Caco-2 (cell line): ENCODE measurements around the gene GPX4. TPM values are rescaled to one million over a fixed set of nuclear protein-coding genes. Genes with fewer than 3 reads are reported as not detected.
A peak's percentile ranks its signal among the peaks of the same experiment; 100 is the strongest.

ENCODE experiments used
- BruUV-seq: library from RNA; stranded (reverse); fragments of 400-500 nt; replicated peaks from 2 replicates; lab custom pipeline; 2021; lab: Mats Ljungman, UMichigan
- CTCF ChIA-PET: fragments of 300-600 bp; sonication (Branson Sonifier 250); formaldehyde crosslinking; loops from one replicate; lab custom pipeline; 2022; ENCODE audit warnings: antibody characterized with exemption; lab: Charles Lee
- POLR2A ChIA-PET: fragments of 300-600 bp; sonication (Branson Sonifier 250); formaldehyde crosslinking; loops from one replicate; lab custom pipeline; 2022; ENCODE audit warnings: antibody characterized with exemption; lab: Charles Lee
- DNase-seq, 2 experiments: peaks; one replicate each; pipeline versions ENCODE4 v3.0.0 to v3.0.0-alpha.2; 2020 to 2022
- H3K27me3 ChIP-seq: replicated peaks from 2 replicates; pipeline ENCODE4 v1.6.0; 2011; ENCODE audit warnings: low read length; ENCODE audit not compliant: control insufficient read depth, insufficient read depth
- H3K36me3 ChIP-seq: 2 replicates; pipeline ENCODE4 v1.5.1; 2011; ENCODE audit warnings: low read length; ENCODE audit not compliant: control insufficient read depth, insufficient read depth
- H3K4me1 ChIP-seq: fragments of 250-450 bp; sonication (Bioruptor Pico); 2 replicates; pipeline ENCODE4 v1.5.1; 2020; ENCODE audit warnings: mild to moderate bottlenecking
- H3K4me3 ChIP-seq: 2 replicates; pipeline ENCODE4 v1.5.1; 2011; ENCODE audit warnings: low read depth, mild to moderate bottlenecking, control low read depth, low read length
- H3K9me3 ChIP-seq: fragments of 250-450 bp; sonication (Bioruptor Pico); 2 replicates; pipeline ENCODE4 v1.5.1; 2020; ENCODE audit warnings: mild to moderate bottlenecking, moderate library complexity
- H3K27ac Mint-ChIP-seq: one replicate; pipeline ENCODE4 v1.8.0; 2022; ENCODE audit warnings: mixed read lengths; ENCODE audit not compliant: unreplicated experiment
- H3K27me3 Mint-ChIP-seq: one replicate; pipeline ENCODE4 v1.8.0; 2022; ENCODE audit warnings: mixed read lengths; ENCODE audit not compliant: insufficient read depth, unreplicated experiment
- H3K36me3 Mint-ChIP-seq: one replicate; pipeline ENCODE4 v1.8.0; 2022; ENCODE audit warnings: mild to moderate bottlenecking, mixed read lengths; ENCODE audit not compliant: insufficient read depth, unreplicated experiment
- H3K4me1 Mint-ChIP-seq: one replicate; pipeline ENCODE4 v1.8.0; 2022; ENCODE audit warnings: low read depth, mixed read lengths; ENCODE audit not compliant: unreplicated experiment
- H3K4me3 Mint-ChIP-seq: one replicate; pipeline ENCODE4 v1.8.0; 2022; ENCODE audit warnings: mild to moderate bottlenecking, moderate library complexity, mixed read lengths; ENCODE audit not compliant: unreplicated experiment
- H3K9me3 Mint-ChIP-seq: one replicate; pipeline ENCODE4 v1.8.0; 2022; ENCODE audit warnings: mixed read lengths; ENCODE audit not compliant: unreplicated experiment
- intact Hi-C: fragments of 100-400 bp; cut with micrococcal nuclease; formaldehyde crosslinking; loops from one replicate; pipeline ENCODE4 v1.10.0; 2022; ENCODE audit not compliant: unreplicated experiment
- total RNA-seq: library from RNA; stranded (reverse); gene quantifications from 2 replicates; pipeline ENCODE4 v1.2.3, GENCODE V29; 2022
- TF ChIP-seq, protein P1 (sequence below), 2 experiments: fragments of 200-600 bp in 1 of 2; IDR thresholded peaks; 1 replicate in 1 of 2; 2 replicates in 1 of 2; pipeline versions ENCODE4 v1.5.1 to v1.8.0; 2011 to 2022; ENCODE audit warnings: antibody characterized with exemption in 1 of 2, control low read depth in 1 of 2, inconsistent platforms in 1 of 2, low read depth in 1 of 2, low read length in 1 of 2, mild to moderate bottlenecking in 1 of 2, moderate library complexity in 1 of 2; ENCODE audit not compliant: insufficient read depth in 1 of 2, severe bottlenecking in 1 of 2, unreplicated experiment in 1 of 2

The GPX4 gene
- total RNA-seq, 1 experiment from 2014 or later, result 500 TPM

DNA sequence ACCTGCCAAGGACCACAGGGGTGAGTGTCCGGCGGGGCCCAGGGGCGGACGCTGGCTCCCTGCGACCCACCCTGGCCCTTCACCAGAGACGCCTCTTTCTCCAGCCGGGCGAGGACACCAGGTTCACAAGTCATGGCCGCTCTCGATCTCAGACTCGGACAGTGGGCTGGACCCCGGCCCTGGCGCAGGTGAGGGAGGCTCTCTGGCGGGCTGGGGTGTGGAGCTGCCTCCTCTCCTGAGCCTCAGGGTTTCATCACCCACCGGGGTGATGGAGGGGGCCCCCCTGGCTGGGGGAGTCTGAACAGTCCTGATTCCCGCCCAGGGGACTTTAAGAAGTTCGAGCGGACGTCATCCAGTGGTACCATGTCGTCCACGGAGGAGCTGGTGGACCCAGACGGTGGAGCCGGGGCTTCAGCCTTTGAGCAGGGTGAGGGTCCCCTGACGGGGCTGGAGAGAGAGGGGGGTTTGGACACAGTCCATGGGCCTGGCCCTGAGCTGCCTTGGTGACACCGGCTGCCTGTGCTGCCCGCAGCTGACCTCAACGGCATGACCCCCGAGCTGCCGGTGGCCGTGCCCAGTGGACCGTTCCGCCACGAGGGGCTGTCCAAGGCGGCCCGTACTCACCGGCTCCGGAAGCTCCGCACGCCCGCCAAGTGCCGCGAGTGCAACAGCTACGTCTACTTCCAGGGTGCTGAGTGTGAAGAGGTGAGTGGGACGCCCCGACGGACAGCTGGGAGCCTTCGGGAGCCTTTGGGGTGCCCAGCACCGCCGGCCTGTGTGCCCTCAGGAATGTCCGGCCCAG, 23.2 kb upstream of the GPX4 start:
- BruUV-seq, result no TSS peak
- Mint-ChIP-seq H3K27ac (no peak overlapping the region), H3K9me3 (no peaks in the 10 kb centered on the region), H3K27me3 (no peaks in the 10 kb centered on the region), H3K4me1 (peaks cover 5% of the 10 kb centered on the region), H3K4me3 (no peak overlapping the region), H3K36me3 (peaks cover 71% of the 10 kb centered on the region)
- no peaks in the 10 kb centered on the region for H3K36me3 ChIP-seq
- intact Hi-C loops, result no loop called here
- H3K27me3 ChIP-seq, result no peaks in the 10 kb centered on the region
- DNase-seq, result no peak
- 0 out of 2 replicates have a peak, but pooled peaks cover 4% of the 10 kb centered on the region for H3K4me1 ChIP-seq
- POLR2A ChIA-PET, result no interaction called here
- no peaks in the 10 kb centered on the region for H3K9me3 ChIP-seq
- CTCF ChIA-PET, result no interaction called here
- no peak overlapping the region for H3K4me3 ChIP-seq
- TF ChIP-seq, protein P1, sequence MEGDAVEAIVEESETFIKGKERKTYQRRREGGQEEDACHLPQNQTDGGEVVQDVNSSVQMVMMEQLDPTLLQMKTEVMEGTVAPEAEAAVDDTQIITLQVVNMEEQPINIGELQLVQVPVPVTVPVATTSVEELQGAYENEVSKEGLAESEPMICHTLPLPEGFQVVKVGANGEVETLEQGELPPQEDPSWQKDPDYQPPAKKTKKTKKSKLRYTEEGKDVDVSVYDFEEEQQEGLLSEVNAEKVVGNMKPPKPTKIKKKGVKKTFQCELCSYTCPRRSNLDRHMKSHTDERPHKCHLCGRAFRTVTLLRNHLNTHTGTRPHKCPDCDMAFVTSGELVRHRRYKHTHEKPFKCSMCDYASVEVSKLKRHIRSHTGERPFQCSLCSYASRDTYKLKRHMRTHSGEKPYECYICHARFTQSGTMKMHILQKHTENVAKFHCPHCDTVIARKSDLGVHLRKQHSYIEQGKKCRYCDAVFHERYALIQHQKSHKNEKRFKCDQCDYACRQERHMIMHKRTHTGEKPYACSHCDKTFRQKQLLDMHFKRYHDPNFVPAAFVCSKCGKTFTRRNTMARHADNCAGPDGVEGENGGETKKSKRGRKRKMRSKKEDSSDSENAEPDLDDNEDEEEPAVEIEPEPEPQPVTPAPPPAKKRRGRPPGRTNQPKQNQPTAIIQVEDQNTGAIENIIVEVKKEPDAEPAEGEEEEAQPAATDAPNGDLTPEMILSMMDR (IDR thresholded peaks at IDR 0.05; ENCODE audit: insufficient read depth in 1 of 2, low read depth in 1 of 2, low read length in 1 of 2, severe bottlenecking in 1 of 2, unreplicated experiment in 1 of 2), result no peak

DNA sequence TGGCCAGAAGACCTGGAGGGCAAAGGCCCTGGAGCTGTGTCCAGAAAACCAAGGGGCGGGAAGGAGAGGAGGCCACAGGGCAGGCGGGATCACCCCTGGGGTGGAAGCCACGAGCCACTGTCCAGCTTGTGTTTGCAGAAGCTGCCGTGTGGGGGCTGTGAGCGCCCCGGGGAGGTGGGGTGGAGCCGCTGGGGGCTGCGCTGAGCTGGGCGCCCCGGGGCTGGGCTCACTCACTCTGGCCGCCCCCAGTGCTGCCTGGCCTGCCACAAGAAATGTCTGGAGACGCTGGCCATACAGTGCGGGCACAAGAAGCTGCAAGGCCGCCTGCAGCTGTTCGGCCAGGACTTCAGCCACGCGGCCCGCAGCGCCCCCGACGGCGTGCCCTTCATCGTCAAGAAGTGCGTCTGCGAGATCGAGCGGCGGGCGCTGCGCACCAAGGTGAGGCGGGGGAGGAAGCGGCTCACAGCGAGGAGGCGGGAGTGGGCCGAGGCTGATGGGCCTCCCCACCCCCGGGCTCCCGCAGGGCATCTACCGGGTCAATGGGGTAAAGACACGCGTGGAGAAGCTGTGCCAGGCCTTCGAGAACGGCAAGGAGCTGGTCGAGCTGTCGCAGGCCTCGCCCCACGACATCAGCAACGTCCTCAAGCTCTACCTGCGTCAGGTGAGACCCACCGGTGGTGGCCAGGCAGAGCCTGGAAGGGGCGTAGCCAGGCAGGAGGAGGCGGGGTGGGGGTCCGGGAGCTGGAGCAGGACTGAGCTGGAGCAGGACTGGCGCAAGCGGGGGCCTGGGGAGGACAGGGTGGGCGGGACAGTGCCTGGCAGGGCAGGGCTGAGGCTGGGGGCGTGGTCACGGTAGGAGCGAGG, 22.3 kb upstream of the GPX4 start:
- H3K4me3 ChIP-seq, result no peak overlapping the region
- Mint-ChIP-seq H3K9me3 (no peaks in the 10 kb centered on the region), H3K4me3 (no peak overlapping the region), H3K4me1 (no peaks in the 10 kb centered on the region), H3K27ac (no peak overlapping the region), H3K27me3 (no peaks in the 10 kb centered on the region), H3K36me3 (peaks cover 76% of the 10 kb centered on the region)
- H3K9me3 ChIP-seq, result no peaks in the 10 kb centered on the region
- no peak for DNase-seq
- H3K4me1 ChIP-seq, result no peaks in the 10 kb centered on the region
- ChIA-PET POLR2A (no interaction called here), CTCF (no interaction called here)
- no peaks in the 10 kb centered on the region for H3K36me3 ChIP-seq
- TF ChIP-seq, protein P1 (IDR thresholded peaks at IDR 0.05; ENCODE audit: insufficient read depth in 1 of 2, low read depth in 1 of 2, low read length in 1 of 2, severe bottlenecking in 1 of 2, unreplicated experiment in 1 of 2), result no peak
- no TSS peak for BruUV-seq
- H3K27me3 ChIP-seq, result no peaks in the 10 kb centered on the region
- intact Hi-C loops, result no loop called here

DNA sequence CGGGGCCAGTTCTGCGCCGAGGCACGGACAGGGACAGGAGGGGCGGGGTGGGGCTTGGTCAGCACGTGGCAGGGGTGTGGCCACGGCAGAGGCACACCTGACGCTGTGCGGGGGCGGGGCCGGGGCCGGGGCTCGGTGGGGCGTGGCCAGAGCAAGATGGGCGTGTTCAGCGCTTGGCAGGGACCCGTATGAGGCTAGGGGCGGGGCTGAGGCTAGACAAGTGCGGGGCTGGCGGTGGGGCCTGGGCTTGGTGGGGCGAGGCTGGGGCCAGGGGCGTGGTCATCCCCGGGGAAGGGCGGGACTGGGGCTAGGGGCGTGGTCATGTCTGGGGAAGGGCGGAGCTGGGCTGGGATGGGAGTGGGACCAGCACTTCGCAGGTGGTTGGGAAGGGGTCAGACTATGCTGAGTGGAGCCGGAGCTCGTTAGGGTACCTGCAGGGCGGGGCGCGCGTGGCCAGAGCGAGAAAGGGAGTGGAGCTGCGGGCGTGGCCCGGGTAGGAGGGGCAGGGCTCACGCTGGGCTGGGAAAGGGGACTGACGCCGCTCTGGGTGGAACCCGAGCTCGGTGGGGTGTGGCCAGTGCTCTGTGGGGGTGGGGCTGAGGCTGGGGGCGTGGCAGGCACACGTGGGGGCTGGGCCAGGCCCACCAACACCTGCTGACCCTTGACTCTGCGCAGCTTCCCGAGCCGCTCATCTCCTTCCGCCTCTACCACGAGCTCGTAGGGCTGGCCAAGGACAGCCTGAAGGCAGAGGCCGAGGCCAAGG, 21.4 kb upstream of the GPX4 start:
- H3K27me3 ChIP-seq, result no peaks in the 10 kb centered on the region
- H3K9me3 ChIP-seq, result no peaks in the 10 kb centered on the region
- POLR2A ChIA-PET, result no interaction called here
- Mint-ChIP-seq H3K4me3 (no peak overlapping the region), H3K27me3 (no peaks in the 10 kb centered on the region), H3K4me1 (no peaks in the 10 kb centered on the region), H3K9me3 (no peaks in the 10 kb centered on the region), H3K36me3 (peaks cover 77% of the 10 kb centered on the region), H3K27ac (no peak overlapping the region)
- no peaks in the 10 kb centered on the region for H3K36me3 ChIP-seq
- peak; percentile 53 to 70 for DNase-seq
- CTCF ChIA-PET, result interaction anchor here (0.6 kb wide), 2 partner anchors 61 to 70 kb away, joined by 4 read pairs; no protein-coding TSS in a partner anchor
- TF ChIP-seq, protein P1 (IDR thresholded peaks at IDR 0.05; ENCODE audit: insufficient read depth in 1 of 2, low read depth in 1 of 2, low read length in 1 of 2, severe bottlenecking in 1 of 2, unreplicated experiment in 1 of 2), result no peak
- BruUV-seq, result no TSS peak
- intact Hi-C loops, result no loop called here
- no peak overlapping the region for H3K4me3 ChIP-seq
- H3K4me1 ChIP-seq, result no peaks in the 10 kb centered on the region
